DMS79 (cell line): Measurements from ENCODE around the gene RIC3.

Source experiments
- DNase-seq: peaks from one replicate; lab custom pipeline; 2025; lab: John Stamatoyannopoulos, UW

Gene RIC3, protein sequence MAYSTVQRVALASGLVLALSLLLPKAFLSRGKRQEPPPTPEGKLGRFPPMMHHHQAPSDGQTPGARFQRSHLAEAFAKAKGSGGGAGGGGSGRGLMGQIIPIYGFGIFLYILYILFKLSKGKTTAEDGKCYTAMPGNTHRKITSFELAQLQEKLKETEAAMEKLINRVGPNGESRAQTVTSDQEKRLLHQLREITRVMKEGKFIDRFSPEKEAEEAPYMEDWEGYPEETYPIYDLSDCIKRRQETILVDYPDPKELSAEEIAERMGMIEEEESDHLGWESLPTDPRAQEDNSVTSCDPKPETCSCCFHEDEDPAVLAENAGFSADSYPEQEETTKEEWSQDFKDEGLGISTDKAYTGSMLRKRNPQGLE

DNA sequence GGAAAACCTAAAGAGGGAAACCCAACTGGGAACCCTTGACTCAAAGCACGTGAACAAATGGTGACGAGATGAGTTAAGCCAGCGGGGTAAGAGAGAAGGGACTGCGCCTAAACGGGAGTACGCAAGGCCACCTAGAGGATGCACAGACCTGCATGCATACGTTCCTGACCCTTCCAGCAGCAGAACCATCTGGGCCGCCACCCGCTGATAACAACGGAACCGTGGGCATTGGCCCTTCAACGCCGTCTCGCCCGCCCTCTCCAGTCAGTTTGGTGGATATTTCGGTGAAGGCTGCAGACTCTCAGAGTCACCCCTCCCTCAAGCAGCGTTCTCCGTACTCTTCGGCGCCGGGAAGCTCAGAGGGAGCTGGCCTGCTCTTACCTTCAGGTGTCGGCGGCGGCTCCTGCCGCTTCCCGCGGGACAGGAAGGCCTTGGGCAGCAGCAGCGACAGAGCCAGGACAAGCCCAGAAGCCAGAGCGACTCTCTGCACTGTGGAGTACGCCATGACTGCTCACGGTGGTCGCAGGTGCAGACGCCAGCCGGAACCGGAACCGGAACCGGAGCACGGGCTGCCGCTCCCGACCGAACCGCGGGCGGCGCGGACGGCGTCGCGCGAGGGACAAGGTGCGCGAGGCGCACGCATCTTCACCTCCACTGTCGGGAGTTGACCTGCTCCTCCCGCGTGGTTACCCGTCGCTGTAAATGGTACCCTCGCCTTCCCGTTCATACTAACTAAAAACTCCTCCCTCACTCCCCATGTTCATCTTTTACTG is at the start of gene RIC3:
Gene RIC3 (minus strand): TSS at position 541 of the 773 bp plus-strand sequence. CDS start 36 bp downstream, at position 505.
- DNase-seq = peak; percentile 69

DNA sequence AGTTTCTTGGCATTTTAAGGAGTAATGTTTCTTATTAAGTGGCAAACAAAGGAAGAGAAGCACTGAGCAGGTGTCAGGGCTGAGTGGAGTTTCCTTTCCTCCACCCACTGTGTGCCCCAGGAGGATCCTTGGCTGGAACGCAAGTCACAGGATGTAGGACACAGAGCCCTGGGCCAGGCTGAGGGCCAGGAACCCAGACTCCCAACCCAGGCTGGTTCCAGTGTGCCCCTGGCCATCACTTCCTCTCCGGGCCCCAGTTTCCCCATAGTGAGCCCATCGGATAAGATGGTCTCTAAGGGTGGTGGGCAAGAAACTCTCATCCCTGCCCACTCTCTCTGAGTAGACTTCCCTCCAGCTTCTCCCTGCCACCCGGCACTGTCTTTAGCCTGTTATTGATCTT is 49.6 kb upstream of the RIC3 start:
- no peak for DNase-seq

DNA sequence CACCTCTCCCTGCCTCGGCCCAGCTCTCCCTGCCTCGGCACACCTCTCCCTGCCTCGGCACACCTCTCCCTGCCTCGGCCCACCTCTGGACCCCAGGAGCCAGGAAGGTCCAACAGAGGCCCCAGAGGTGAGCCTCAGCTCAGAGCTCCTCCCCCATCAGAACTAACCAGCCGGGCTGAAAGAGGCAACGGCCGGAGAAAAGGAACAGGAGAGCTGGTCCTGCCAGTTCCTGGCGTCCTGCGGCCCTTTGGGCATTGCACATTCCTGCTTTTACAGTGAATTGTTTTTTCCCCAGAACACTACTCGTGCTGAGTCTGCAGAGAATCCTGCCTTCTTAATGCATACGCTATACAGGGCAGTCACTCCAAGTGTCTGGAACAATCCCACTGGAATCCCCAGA is 49.1 kb upstream of the RIC3 start:
- DNase-seq = no peak

DNA sequence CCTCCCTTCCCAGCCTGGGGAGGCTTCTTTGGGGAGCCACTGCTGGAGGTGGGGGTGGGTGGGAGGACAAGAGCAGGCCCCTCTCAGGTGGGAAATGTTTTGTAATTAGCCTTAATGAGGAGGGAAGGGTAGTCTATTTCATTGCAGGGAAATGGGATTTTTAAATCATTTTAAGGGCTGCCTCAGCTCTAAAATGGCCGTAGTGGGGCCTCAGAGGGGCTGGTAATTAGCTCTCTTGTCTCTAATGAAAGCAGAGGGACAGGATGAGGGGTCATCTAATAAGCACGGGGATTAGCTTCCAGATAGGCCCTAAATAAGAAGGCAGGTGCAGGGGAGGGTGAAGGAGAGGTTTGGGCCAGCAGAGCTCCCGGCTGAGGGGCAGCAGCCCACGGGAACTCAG is 48.3 kb upstream of the RIC3 start:
- no peak for DNase-seq

DNA sequence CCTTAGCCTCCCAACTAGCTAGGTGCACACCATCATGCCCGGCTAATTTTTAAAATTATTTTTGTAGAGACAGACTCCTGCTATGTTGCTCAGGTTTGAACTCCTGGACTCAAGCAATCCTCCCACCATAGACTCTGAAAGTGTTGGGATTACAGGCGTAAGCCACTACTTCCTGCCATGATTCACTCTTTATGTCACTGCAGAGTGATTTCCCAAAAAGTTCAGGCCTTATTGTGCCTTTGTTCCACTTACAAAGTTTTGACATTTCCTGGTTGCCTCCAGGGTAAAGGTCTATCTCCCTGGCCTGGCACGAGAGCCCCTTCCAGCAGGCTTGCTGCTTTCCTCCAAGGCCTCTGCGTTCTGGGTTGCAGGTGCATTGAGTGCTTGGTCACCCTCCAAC is 44.6 kb upstream of the RIC3 start:
- no peak for DNase-seq

DNA sequence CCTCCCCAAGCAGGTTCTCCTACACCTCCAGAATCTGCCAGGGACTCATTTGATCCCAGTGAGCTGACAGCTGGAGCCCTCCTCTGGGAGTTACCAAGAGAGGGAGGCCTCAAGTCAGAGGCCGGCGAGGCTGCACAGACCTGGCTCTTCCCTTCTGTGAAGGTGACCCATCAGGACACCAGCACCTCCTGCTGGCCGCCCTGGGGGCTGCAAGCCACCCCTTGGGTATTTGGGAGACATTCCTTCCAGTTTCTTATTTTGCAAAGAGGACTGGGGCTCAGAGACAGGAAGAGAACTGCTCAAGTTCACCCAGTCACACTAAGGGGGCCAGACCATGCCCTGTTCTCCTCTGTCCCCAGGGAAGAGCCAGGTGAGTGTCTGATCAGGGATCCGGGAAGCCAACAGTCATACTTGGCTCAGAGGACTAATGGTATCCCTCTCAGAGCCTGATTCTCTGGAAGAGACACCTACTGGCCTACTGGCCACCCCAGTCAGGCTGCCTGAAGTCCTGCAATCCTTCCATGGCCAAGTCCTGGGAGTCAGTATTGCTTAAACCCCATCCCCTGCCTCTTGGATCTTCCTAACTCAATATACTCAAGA is 40.5 kb upstream of the RIC3 start:
- DNase-seq = no peak

DNA sequence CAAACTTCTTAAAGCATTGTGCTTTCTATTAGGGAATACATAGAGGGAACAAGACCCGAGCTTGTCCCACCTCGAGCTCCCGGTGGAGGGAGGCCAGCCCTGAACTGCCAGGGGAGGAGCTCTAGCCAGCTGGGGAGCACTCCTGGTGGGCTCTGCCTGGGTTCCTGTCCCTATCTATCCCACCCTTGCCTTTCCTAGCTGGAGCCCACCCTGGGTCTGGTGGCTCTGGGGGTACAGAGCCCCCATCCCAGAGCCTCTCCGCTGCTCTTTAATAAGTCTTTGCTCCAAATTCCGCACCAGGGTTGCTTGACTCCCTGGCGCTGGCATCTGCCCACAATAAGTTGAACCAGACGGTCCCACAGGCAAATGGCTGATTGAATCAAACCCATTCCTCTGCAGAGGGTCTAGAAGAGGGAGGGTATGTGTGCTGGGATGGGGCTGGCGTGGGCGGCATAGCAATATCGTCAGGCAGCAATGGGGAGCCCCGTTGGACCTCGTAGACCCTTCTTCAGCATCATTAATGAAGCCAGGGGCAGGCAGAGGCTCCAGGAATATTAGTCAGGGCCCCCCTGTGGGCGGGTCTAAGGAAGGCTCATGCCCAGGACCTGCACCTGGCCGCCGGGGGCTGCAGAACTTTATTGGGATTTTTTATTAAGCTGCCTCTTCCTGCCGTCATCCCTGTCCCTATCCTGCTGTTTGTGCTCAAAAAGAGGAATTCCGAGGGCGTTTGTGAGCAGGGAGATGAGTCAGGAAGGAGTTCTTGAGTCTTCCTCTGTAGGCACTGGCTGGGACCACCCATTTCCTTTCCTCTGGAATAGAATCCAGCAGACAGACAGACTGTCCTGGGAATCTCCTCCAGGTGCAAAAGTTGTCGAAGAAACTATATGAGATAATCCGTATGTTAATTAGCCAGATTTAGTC is 38.5 kb upstream of the RIC3 start:
- no peak for DNase-seq

DNA sequence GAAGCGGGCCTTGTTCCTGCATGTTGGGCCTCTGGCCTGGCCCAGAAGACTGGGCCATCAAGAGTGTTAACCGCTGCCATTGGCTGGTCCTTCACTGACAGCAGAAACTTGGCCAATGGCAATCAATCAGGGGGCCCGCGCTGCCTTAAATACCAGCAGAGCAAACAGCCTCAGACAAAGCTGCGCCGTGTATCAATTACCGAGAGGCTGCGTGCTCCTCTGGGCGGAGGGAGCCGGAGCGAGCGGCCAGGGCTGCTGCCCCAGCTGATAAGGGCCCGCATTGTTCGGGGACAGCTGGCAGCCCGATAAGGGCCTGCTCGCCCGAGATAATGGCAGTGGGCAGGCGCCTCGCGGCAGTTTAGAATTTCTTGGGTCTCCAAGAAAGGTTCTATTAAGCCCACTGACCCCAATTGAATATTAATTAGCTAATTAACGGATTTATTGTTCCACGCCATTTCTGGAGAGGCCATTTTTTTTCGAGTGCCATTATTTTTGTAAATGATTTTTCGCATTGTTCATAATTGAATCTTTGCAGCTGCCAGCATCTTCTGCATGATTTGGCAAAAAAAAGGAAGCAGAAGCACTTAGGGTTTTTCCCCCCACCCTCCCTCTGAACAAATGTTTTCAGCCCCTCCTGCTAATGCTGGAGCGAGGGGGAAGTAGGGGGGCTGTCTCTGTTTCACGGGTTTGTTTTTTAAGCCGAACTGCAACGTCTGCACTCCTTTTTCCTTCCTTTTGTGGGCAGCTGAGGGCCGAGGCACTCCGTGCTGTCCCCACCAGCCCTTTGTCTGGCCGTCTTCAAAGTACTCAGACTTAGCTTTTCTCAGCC is 37.6 kb upstream of the RIC3 start:
- no peak for DNase-seq

DNA sequence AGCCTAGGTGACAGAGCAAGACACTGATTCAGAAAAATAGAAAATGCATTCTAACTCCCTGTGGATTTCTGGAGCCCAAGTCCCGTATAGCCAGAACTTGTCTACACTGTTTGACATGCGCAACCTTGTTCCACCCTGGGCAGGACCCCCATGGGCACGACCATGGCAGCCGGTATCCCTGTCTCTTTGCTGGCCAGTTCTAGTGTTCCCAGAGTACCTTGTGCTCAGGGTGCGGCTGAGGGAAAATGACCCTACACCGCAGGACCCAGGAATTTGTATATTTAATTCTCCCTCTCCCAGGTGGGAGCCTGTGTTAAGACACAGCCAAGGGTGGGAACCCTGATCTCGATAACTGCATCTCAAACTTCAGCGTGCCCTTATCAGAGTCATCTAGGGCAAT is 36.7 kb upstream of the RIC3 start:
- no peak for DNase-seq

DNA sequence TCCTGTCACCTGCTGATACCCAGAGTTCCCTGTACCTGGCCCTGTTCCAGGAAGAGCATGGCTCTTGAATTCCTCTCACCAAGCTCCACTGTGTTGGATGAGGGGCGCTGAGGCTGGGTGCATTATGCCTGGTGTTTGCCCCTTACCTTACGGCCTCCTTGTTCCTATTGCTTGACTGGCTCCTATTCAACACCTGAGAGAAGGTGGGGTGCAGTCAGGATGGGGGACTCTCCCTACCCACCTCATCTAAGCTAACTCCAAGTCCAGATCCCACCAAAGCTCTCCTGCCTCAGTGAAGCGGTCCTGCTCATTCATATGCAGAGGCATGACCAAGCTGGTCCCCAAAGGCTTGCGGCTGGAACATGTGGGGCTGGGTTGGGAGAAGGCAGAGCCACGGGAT is 35.8 kb upstream of the RIC3 start:
- no peak for DNase-seq

DNA sequence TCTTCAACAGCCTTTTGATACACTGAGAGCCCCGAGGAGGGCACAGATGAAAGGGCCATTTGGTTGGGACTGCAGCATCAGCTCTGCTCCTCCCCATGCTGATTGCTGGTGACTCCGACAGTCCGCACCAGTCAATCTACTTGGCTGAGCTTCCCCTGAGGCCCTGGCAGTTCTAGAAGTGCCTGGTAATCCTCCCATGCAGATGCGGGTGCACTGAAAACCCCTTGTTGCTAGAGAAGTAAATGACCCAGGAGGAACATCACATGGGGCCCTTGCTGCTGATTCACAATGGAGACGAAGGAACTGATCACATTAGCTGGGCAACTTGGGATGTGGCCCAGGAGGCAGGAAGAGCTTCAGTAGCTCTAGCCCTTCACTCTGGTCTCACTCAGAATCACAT is 35.2 kb upstream of the RIC3 start:
- DNase-seq = no peak

DNA sequence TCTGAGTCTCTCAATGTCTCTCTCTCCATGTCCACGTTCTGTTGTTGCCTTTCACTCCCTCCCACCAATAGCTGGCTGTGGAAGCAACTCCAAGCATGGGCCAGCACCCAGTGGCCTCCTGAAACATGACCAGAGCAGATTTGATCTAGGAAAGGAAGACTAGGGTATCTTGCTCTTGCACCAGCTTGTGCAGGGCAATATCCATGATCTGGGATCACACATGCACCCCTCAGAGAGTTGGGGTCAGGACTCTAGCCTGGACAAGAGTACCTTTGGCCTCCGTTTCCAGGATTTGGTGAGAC is 34.5 kb upstream of the RIC3 start:
- no peak for DNase-seq

DNA sequence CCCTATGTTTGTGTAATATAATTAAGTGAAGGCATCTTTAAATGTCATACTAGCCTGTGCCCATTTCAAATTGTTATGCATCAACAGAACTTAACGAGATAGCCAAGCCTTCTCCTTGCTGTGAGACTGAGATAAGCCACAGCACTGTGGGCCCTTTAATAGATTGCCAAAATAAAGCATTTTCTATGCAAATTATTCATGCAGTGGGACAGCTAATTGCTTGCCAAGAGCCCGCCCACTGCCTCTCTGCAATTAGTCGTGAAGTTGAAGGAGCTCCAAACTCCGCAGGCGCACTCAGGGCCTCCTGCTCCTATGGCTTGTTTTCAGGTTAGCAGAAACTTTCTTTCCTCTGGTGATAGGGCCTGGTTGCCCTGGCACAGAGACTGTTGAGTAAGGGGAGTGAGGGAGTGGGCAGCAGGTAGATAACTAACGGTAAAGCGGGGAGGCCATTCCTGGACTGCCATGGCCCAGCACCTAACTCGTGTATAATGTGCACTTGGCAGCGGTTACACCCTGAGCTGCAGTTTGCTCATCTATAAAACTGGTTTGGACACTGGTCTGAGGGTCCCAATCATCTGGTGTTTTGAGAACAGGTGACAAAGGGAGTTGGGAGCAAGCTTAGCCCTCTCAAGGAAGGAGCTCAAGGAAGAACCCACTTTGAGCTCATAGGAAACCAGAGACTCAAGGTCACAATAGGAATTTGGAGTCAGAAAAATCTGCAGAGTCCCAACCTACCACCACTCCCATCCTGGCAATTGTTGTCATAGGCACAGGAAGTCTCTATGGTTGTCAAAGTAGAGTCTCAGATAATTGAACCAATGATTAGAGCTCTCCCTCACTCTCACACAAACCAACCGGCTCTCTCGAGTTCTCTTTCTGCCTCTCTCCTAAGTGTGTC is 33.9 kb upstream of the RIC3 start:
- no peak for DNase-seq

DNA sequence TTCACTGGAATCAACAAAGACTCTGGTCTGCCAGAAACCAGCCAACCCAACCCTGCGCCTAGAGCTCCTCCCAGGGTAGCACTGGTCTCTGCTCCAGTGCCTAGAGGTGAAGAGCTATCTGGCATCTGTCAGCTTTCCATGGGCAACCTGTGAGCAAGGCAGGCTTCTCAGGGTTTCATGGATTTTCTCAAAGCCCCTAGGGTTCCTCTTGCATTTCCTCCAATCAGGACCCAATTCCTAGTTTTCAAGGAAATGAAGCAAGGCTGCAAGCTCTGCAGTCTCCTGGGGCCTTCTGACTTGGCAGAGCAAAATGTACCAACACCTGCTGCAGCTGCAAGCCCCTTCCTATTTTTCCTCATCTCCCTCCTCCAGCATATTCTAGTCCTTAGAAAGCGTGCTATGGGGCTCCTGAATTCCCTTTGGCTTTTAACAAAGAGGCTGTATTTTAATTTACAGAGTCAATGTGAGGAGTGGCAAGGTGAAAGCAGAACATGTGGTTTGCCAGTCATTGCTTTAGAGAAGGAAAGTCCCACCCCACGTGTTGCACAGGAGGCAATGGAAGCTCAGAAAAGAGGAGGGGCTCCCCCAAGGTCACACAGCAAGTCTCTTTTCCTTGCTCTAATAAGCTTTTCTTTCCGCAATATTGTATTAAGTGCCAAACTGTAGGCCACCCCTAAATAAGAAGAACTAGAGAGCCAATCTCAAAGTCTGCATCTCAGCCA is 33.0 kb upstream of the RIC3 start:
- peak; percentile 15 for DNase-seq

DNA sequence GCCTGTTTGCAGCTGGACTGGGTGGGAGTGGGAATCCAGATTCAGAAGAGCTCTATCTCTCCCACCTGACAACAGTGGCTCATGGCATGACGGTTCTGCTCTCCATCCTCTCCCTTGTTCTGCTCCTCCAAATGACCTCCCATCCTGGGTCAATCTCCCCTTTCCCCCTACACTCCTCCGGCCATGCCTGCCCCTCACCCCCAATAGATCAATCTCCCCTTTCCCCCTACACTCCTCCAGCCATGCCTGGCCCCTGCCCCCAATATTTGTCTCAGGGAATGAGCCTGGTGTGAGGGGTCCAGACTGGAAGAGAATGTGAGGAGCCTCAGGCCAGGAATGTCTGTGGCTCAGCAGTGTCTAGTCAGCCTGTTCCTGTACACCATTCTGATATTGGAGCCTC is 30.9 kb upstream of the RIC3 start:
- no peak for DNase-seq

DNA sequence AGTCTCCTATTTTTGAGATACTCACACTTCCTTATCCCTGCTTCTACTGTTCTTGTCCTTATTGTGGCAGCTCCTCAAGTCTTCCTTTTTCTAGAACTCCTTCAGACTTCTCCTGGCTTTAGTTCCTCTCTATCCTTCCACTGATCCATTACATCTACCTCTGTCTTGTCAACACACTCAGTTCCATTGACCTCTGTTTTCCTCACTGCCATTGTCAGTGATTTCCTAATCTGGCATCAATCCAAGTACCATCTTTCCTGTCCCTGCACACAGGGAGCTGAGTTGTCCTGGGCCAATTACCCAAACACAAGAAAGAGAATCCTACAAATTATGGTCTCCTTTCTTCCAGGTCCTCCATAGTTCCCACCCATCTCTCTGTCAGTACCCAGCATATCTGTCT is 27.9 kb upstream of the RIC3 start:
- no peak for DNase-seq

DNA sequence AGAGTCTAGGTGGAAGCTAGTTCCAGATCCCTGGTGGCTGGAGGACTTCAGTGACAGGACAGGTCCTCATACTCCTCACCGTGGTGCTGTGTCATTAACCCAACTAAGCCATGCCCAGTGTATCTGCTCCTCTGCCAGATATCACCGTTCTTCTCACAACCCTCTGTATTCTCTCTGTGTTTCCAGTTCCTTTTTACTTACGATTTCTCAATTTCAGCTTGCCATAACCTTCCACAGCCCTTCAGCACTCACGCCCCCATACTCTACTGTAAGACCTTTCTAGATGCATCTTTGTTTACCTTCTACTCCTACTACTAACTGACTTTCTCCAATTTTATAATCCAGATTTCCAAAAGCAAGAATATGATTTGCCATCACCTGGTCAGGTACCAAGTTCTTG is 26.1 kb upstream of the RIC3 start:
- no peak for DNase-seq

DNA sequence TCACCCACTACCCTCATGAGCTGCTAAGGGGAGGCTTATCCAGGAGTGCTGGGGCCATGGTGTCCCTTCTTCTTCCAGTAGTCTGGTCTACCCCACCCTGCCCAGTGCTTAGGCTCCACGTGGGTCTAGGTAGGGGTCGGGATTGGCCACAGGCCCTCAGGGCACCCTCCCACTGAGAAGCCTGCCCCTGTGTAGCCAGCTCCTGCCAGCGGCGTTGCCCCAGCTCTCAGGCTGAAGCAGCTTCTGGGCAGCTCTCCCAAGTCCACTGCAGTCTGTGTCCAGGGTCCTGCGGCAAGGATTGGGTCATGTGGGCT is 24.0 kb upstream of the RIC3 start:
- DNase-seq = no peak

DNA sequence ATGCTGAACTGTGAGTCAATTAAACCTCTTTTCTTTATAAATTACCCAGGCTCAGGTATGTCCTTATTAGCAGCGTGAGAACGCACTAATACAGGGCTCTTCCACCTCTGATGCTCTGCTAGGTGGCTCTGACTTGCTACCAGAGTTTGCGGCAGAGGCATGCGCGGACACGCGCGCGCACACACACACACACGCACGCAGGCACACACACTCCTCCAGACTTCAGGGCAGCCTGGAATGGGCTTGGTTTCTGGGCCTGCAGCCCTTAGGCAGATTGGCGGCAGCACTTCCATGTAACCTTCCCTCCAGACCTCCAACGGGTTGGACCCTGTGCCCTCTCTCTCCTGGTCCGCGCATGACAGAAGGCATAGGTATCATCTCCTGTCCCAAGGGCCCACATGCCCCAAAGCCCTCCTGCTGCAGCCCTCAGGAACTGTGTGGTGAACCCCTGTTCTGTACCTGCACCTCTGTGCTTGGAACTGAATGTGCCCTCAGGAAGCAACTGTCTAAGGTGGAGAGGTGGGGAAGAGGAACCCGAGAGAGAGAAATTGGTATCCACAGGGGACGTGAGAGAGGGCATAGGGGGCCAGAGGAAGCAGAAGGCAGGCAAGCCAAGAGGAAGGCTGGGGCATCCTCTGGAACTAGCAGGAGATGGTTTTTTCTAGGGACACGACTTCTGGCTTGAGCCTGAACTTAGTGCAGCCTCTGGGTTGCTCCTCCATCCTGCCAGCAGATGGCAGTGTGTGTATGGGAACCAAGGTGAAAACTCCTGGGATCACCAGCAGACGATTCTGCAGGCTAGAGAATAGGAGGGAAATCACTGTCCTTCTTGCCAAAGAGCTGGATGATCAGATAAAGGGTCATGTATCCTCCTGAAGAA is 23.4 kb upstream of the RIC3 start:
- peak; percentile 44 for DNase-seq
